ENCODE data around the gene MYORG.

- TF ChIP-seq CTCF (IDR thresholded peaks at IDR 0.05; ENCODE audit: borderline replicate concordance, extremely low read depth, low read length, poor library complexity, severe bottlenecking) (no peak), EZH2 (IDR thresholded peaks at IDR 0.05; ENCODE audit: borderline replicate concordance, low read depth, low read length, severe bottlenecking) (no peak)
These were observed 3.4 kb upstream of the MYORG start for GRCh38 chr9:34380034-34380510.
